ENCODE results near the gene RAB27A.
A peak's percentile ranks its signal among the peaks of the same experiment; 100 is the strongest.
"Not testable (repeated sequence)": the region's sequence is repeated elsewhere in the genome, so short reads cannot be mapped to it uniquely, and the experiment has no call there.

Gene RAB27A

GRCh38 chr15:55281517-55282228 is 7.9 kb downstream of the RAB27A start:
- no peak for DNase-seq (ENCODE audit: low spot score)

- DNase-seq (ENCODE audit: low spot score), result not testable (repeated sequence)
These were observed 9.0 kb downstream of the RAB27A start for GRCh38 chr15:55280589-55280988.

- DNase-seq (ENCODE audit: low spot score), result no peak
These were observed 9.8 kb downstream of the RAB27A start for GRCh38 chr15:55279746-55280351.

- DNase-seq (ENCODE audit: low spot score), result no peak
These were observed 10.4 kb downstream of the RAB27A start for GRCh38 chr15:55279100-55279745.

GRCh38 chr15:55277715-55278114 is 11.9 kb downstream of the RAB27A start:
- DNase-seq (ENCODE audit: low spot score), result no peak

- DNase-seq (ENCODE audit: low spot score), result no peak
These were observed 12.5 kb downstream of the RAB27A start for GRCh38 chr15:55277116-55277564.

- no peak for DNase-seq (ENCODE audit: low spot score)
These were observed 13.3 kb downstream of the RAB27A start for GRCh38 chr15:55276324-55276723.

GRCh38 chr15:55270291-55270690 is 19.3 kb downstream of the RAB27A start:
- no peak for DNase-seq (ENCODE audit: low spot score)

- DNase-seq (ENCODE audit: low spot score), result no peak
These were observed 21.4 kb downstream of the RAB27A start for GRCh38 chr15:55268176-55268695.

- DNase-seq (ENCODE audit: low spot score), result peak; percentile 36
These were observed 22.0 kb downstream of the RAB27A start for GRCh38 chr15:55267401-55268175.

- DNase-seq (ENCODE audit: low spot score), result no peak
These were observed 23.1 kb downstream of the RAB27A start for GRCh38 chr15:55266547-55266946.

GRCh38 chr15:55260562-55261131 is 29.0 kb downstream of the RAB27A start:
- no peak for DNase-seq (ENCODE audit: low spot score)

GRCh38 chr15:55257938-55258337 is 31.7 kb downstream of the RAB27A start:
- no peak for DNase-seq (ENCODE audit: low spot score)

- DNase-seq (ENCODE audit: low spot score), result no peak
These were observed 32.5 kb downstream of the RAB27A start for GRCh38 chr15:55257012-55257670.

- no peak for DNase-seq (ENCODE audit: low spot score)
These were observed 33.2 kb downstream of the RAB27A start for GRCh38 chr15:55256281-55257011.

- no peak for DNase-seq (ENCODE audit: low spot score)
These were observed 33.9 kb downstream of the RAB27A start for GRCh38 chr15:55255714-55256113.

- no peak for DNase-seq (ENCODE audit: low spot score)
These were observed 34.5 kb downstream of the RAB27A start for GRCh38 chr15:55254916-55255679.

- DNase-seq (ENCODE audit: low spot score), result no peak
These were observed 36.0 kb downstream of the RAB27A start for GRCh38 chr15:55253580-55253979.

GRCh38 chr15:55252201-55252600 is 37.4 kb downstream of the RAB27A start:
- not testable (repeated sequence) for DNase-seq (ENCODE audit: low spot score)

GRCh38 chr15:55250941-55251340 is 38.7 kb downstream of the RAB27A start:
- DNase-seq (ENCODE audit: low spot score), result no peak

All from pons (tissue), 1 donor.